ENCODE results near the gene CTF1.
"Not testable (repeated sequence)": the region's sequence is repeated elsewhere in the genome, so short reads cannot be mapped to it uniquely, and the experiment has no call there.

Gene CTF1

DNA sequence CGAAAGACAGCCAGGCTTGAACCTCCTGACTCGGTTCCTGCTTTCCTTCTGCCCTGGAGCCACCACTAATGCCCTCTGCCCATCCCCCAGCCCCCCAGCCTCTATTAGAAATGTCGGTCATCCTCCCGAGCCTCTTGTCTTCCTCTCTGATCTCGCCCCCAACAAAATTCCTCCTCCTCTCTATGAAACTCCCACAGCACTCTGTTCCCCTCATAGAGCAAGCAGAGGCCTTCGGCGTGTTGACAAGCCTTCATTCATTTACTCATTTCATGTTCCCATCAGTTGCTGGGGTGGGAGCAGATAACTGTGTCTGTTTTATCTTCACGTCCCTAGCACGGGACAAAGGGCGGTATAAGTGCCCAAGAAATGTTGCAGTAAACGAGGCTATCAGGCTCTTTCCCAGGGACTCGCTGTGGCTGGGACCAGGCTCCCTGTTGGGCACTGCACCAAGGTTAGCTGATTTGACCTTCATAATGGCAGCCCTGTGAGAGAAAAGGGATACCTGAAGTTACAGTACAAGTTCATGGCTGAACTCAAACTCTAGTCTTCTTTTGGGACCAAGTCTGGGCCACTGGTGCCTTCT is 34.7 kb downstream of the CTF1 start:
- DNase-seq (ENCODE audit: low read depth), result no peak

- no peak for DNase-seq (ENCODE audit: low read depth)
Measured at GRCh38 chr16:30934827-30935557, 38.6 kb downstream of the CTF1 start.

GRCh38 chr16:30937692-30938091 is 41.3 kb downstream of the CTF1 start:
- DNase-seq (ENCODE audit: low read depth), result no peak

- not testable (repeated sequence) for DNase-seq (ENCODE audit: low read depth)
Measured at GRCh38 chr16:30939571-30939970, 43.2 kb downstream of the CTF1 start.

DNA sequence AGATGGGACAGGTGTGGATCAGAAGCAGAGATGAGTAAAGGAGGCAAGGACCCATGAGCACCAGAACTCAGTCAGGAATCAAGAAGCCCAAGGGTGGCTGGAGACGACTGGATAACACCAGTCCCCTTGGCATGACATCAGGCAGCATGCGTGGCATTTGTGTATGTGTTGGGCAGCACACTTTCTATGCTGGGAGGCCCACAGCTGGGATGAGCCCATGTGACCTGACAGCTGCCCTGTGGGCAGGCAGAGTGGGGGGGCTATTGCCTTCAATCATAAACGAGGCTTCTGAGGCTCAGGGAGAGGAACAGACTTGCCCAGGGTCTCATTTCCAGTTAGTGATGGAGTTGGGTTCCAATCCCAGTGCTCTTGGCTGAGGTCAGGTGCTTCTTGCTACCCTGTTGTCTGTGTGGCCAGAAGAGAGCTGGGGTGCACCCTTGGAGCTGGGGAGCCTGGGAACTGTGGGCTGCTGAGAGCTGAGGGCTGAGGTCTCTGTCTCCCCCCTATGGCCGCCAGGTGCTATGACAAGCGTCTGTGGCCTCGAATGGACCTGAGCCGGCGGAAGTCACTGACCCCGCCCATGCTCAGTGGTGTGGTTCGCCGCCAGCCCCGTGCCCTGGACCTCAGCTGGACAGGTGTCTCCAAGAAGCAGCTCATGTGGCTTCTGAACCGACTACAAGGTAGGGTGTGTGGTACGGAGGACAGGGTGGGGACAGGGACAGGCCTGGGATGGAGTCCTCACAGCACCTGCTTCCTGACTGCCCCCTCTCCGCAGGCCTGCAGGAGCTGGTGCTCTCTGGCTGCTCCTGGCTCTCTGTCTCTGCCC is 45.4 kb downstream of the CTF1 start:
- peak; percentile 44 for DNase-seq (ENCODE audit: low read depth)

- no peak for DNase-seq (ENCODE audit: low read depth)
Measured at GRCh38 chr16:30942426-30942806, 46.0 kb downstream of the CTF1 start.

GRCh38 chr16:30944352-30944751 is 47.9 kb downstream of the CTF1 start:
- DNase-seq (ENCODE audit: low read depth), result no peak

DNA sequence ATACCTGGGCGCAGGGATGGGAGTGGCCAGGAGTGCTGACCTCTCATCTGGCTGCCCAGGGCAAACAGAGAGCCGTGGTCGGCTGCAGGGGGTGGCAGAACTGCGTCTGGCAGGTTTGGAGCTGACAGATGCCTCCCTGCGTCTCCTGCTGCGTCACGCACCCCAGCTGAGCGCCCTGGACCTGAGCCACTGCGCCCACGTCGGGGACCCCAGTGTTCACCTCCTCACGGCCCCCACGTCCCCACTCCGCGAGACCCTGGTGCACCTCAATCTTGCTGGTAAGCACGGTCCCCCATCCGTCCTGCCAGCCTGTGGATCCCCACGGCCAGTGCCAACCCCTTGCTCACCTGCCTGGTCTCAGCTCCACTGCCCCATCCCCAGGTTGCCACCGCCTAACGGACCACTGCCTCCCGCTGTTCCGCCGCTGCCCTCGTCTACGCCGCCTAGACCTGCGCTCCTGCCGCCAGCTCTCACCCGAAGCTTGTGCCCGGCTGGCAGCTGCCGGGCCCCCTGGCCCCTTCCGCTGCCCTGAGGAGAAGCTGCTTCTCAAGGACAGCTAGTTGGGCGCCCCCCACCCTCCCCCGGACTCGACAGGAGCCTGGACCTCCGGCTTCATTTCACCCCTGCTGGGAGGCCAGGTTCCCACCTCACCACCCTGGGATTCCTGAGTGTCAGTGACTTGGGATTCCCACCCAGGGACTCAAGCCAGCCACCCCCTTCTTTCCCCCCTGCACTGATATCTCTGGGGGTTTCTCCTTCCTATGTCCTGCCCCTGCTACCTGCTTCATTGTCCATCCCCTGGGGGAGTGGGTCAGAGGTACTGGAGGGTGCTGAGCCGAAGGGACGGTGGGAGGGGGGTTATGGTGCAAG is 50.5 kb downstream of the CTF1 start:
- no peak for DNase-seq (ENCODE audit: low read depth)

GRCh38 chr16:30947541-30947858 is 51.1 kb downstream of the CTF1 start:
- DNase-seq (ENCODE audit: low read depth), result no peak

- no peak for DNase-seq (ENCODE audit: low read depth)
Measured at GRCh38 chr16:30947859-30948666, 51.6 kb downstream of the CTF1 start.

- peak; percentile 22 for DNase-seq (ENCODE audit: low read depth)
Measured at GRCh38 chr16:30948667-30949649, 52.5 kb downstream of the CTF1 start, which contains the start of gene ORAI3. ORAI3 (plus strand) TSS chr16:30949068; CDS start chr16:30949290, 222 bp downstream.

DNA sequence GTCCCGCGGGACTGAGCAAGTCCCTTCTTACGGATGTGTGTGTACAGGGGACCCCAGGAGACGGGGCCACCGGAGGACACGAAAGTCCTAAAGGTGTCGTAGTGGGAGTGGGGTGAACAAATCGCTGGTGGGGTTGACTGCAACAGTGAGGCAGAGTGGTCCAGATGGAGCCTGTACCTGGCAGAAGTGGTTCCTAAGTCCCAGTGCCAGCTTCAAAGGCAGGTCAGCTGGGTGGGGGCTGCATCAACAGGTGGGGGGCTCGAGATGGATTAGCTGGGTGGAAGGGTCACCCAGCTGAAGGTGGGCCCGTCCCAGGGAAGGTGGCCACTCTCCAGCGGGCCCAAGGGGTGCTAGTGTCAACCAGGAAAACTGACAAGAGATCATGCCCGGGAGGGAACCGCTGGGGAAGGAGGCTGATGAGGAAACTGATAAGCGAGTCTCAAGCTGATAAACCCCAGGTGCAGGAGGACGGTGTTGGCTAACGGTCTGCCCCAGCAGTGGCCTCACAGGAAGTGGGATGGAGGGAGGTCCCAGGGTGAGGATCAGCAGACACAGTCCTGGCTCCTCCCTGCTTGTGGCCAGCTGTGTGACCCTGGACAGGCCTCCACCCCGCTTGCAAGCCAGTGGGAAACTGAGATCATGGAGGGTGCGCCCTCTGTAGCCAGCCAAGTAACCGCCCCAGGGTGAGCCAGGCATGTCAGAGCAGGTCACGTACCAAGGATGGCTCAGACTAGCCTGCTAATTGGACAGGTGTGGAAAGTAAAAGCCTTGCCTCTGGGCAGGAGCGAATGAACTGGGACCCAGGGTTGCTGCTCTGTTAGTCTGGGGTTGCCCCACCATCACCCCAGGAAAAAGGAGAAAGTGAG is 53.5 kb downstream of the CTF1 start:
- DNase-seq (ENCODE audit: low read depth), result no peak

DNA sequence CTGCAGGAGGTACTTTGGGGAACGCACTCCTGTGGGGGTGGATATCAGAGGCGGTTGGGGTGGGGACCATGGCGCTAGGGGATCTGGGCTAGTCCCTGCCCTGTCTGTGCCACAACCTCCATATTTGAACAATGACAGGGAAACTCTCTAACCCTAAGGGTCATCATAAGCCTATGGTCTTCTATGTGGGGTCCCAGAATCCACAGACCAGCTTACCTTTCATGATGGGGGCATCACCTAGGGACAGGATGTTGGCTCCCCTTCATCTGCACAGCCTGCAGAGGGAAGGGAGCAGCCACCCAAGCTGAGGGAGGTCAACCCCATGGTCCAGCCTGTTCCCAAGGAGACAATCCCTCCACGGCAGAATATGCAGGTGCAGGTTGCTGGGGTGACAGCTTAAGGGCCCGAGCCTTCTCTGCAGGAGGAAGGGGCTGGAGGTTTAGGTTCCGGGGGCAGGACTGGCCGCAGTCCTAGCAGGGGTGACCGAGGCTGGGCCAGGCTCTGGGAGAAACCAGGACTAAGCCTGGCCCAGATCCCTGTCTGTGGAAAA is 54.2 kb downstream of the CTF1 start:
- no peak for DNase-seq (ENCODE audit: low read depth)

DNA sequence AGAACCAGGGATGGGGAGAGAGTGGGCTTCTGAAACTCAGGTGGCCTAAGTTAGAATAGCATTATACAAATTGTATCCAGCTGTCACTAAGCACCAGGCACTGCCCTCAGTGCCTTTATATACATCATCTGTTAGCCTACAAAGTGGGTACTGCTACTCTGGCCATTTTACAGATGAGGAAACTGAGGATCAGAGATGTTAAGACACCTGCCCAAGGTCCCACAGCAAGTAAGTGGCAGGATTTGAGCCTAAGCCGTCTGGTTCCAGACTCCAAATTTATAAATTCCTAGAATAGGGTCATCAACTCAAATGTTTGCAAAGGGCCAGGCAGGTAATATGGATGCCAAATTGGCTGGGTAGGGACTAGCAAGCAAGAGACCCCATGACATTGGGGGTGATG is 54.8 kb downstream of the CTF1 start:
- no peak for DNase-seq (ENCODE audit: low read depth)

- DNase-seq (ENCODE audit: low read depth), result no peak
Measured at GRCh38 chr16:30951750-30952149, 55.3 kb downstream of the CTF1 start.

- no peak for DNase-seq (ENCODE audit: low read depth)
Measured at GRCh38 chr16:30953111-30953510, 56.7 kb downstream of the CTF1 start.
